Prostate gland (tissue), 2 donors: ENCODE results near the gene NIPSNAP3A.

ENCODE experiments used
- CTCF ChIP-seq, 4 experiments: fragments of 200-600 bp in 2 of 4; fragments of 450-650 bp in 2 of 4; sonication (generic) in 2 of 4; IDR thresholded peaks; 1 replicate in 3 of 4; 2 replicates in 1 of 4; pipeline ENCODE4 v1.5.1; 2016 to 2019; ENCODE audit warnings: antibody characterized with exemption in 4 of 4, mild to moderate bottlenecking in 2 of 4, moderate library complexity in 2 of 4
- POLR2AphosphoS5 ChIP-seq: sonication (generic); formaldehyde crosslinking; IDR thresholded peaks from one replicate; pipeline ENCODE4 v1.6.1; 2017; ENCODE audit warnings: antibody characterized with exemption

GRCh38 chr9:104794070-104794469 lies 46.6 kb downstream of the NIPSNAP3A start:
- TF ChIP-seq CTCF (IDR thresholded peaks at IDR 0.05) = no peak
- no peak for TF ChIP-seq POLR2AphosphoS5
